ENCODE measurements around the gene CLEC4M. TPM values are rescaled to one million over a fixed set of nuclear protein-coding genes. Genes with fewer than 3 reads are reported as not detected.

The CLEC4M gene, protein sequence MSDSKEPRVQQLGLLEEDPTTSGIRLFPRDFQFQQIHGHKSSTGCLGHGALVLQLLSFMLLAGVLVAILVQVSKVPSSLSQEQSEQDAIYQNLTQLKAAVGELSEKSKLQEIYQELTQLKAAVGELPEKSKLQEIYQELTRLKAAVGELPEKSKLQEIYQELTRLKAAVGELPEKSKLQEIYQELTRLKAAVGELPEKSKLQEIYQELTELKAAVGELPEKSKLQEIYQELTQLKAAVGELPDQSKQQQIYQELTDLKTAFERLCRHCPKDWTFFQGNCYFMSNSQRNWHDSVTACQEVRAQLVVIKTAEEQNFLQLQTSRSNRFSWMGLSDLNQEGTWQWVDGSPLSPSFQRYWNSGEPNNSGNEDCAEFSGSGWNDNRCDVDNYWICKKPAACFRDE
- total RNA-seq = 0.44 TPM in 1 of 2 replicates, not detected in the other

DNA sequence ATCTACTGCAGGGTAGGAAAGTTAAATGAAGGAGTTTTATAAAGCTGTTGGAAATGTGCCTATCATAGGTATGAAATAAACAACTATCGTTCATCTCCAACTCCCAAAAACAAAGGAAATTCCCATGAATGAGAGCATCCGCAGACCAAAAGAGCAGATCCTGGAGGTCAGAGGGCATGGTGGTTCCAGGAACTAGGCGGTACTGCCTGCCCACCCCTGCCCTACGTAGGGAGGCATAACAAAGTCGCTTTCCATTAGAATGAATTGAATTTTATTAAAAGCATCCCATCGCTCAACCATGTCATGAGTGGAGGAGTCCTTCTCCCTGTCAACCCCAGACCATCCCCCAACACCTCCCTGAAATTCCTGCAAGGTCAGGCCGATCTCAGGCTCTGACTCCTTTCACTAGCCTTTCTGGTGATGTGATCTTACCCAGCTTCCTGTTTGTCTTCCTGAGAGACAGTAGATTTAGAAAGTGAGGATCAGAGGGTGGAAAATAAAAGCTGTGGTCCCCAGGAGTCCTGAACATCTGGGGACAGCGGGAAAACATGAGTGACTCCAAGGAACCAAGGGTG lies at the start of gene CLEC4M:
Gene CLEC4M (plus strand): TSS at position 525 of the 575 bp plus-strand sequence. CDS start 24 bp downstream, at position 549.

DNA sequence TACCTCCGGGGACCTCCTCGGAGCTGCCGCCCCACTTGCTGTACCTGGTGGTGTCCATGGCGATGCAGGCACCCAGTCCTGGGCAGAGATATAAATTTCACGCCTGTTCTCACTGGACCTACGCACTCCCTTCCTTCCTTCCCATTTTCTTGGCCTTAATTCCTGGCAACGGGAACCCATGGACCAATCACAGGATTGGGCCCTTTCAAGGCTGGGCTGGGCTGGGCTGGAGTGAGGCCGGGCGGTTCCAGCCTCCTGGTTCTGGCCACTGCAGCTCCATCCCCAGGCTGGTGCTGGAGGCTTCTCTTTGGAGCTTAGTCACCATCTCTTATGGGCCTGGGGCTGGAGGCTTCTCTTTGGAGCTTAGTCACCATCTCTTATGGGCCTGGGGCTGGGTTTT lies 31.0 kb upstream of the CLEC4M start, which contains the start of gene CLEC4G:
Gene CLEC4G (minus strand): TSS at position 66 of the 400 bp plus-strand sequence. CDS start 8 bp downstream, at position 58.

DNA sequence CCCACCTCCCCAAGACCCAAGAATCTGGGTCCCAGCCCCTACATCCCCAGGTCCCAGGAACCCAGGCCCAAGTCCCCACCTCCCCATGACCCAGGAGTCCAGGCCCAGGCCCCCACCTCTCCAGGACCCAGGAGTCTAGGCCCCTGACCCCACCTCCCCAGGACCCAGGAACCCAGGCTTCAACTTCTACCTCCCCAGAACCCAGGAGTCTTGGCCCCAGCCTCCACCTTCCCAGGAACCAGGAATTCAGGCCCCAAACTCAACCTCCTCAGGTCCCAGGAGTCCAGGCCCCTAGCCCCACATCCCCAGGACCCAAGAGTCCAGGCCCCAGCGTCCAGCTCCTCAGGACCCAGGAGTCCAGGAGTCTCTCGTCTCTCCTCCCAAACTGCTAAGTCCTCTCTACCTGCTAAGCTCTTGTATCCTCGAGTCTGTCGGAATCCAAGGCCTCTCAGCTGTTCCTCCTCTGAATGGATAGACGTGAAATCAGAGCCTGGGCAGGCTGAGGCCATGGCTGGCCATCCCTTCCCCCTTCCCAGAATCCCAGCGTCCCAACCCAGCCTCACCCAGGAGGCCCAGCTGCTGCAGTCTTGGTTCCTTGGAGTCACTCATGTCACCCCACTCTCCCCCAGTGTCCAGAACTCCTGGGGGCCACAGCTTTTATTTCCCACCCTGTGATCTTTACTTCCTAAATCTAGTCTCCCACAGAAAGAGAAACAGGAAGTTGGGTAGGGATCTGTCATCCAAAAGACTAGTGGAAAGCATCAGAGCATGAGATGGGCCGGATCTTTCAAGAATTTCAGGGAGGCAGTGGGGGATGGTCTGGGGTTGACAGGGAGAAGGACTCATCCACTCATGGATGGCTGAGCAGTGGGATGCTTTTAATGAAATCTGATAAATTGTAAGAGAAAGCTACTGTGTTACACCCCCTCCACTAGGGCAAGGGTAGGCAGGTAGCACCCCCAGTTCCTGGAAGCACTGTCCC lies 15.8 kb upstream of the CLEC4M start, which contains the start of gene CD209:
Gene CD209 (minus strand): TSS at position 632 of the 982 bp plus-strand sequence. CDS start 23 bp downstream, at position 609.

Other genes starting within 250 kb of the CLEC4M start
- gene ZNF358, start 247.1 kb upstream of the CLEC4M start, total RNA-seq = 9.1 and 14.9 TPM in 2 replicates
- gene MCOLN1, start 240.6 kb upstream of the CLEC4M start, total RNA-seq = 6.0 and 9.6 TPM in 2 replicates
- 85.8 and 164 TPM in 2 replicates for gene PNPLA6, start 227.5 kb upstream of the CLEC4M start, total RNA-seq
- gene CAMSAP3, start 167.4 kb upstream of the CLEC4M start, total RNA-seq = 0.19 TPM in 1 of 2 replicates, not detected in the other
- 19.9 and 44.2 TPM in 2 replicates for gene XAB2, start 133.7 kb upstream of the CLEC4M start, total RNA-seq
- 25.8 and 45.2 TPM in 2 replicates for gene PET100, start 133.4 kb upstream of the CLEC4M start, total RNA-seq
- not detected in 2 replicates for gene PCP2, start 129.5 kb upstream of the CLEC4M start, total RNA-seq
- gene STXBP2, start 126.1 kb upstream of the CLEC4M start, total RNA-seq = 27.7 and 49.4 TPM in 2 replicates
- not detected in 2 replicates for gene RETN, start 94.2 kb upstream of the CLEC4M start, total RNA-seq
- not detected in 2 replicates for gene MCEMP1, start 86.2 kb upstream of the CLEC4M start, total RNA-seq
- 52.0 and 117 TPM in 2 replicates for gene TRAPPC5, start 82.4 kb upstream of the CLEC4M start, total RNA-seq
- gene FCER2, start 61.1 kb upstream of the CLEC4M start, total RNA-seq = not detected in 2 replicates
- gene CLEC4G, start 31.1 kb upstream of the CLEC4M start, total RNA-seq = not detected in 2 replicates
- gene CD209, start 15.7 kb upstream of the CLEC4M start, total RNA-seq = not detected in 2 replicates
- 11.0 and 16.7 TPM in 2 replicates for gene EVI5L, start 67.0 kb downstream of the CLEC4M start, total RNA-seq
- 0.13 TPM in 1 of 2 replicates, not detected in the other for gene PRR36, start 111.1 kb downstream of the CLEC4M start, total RNA-seq
- 0.32 and 1.1 TPM in 2 replicates for gene LRRC8E, start 125.3 kb downstream of the CLEC4M start, total RNA-seq
- gene MAP2K7, start 140.6 kb downstream of the CLEC4M start, total RNA-seq = 8.1 and 12.8 TPM in 2 replicates
- gene TGFBR3L, start 151.6 kb downstream of the CLEC4M start, total RNA-seq = 0.38 TPM in 1 of 2 replicates, not detected in the other
- 8.4 and 13.0 TPM in 2 replicates for gene SNAPC2, start 157.1 kb downstream of the CLEC4M start, total RNA-seq
- 2.3 and 4.4 TPM in 2 replicates for gene CTXN1, start 162.9 kb downstream of the CLEC4M start, total RNA-seq
- gene TIMM44, start 180.4 kb downstream of the CLEC4M start, total RNA-seq = 36.1 and 48.9 TPM in 2 replicates
- gene ELAVL1, start 242.4 kb downstream of the CLEC4M start, total RNA-seq = 15.5 and 81.9 TPM in 2 replicates